Astrocyte (in vitro differentiated cells and primary cell): ENCODE measurements around the gene ANKRD2. TPM values are rescaled to one million over a fixed set of nuclear protein-coding genes. Genes with fewer than 3 reads are reported as not detected.

Experiments
- DNase-seq: peaks from one replicate; pipeline ENCODE4 v3.0.0-alpha.2; 2010; ENCODE audit warnings: low read depth
- FAIRE-seq: peaks from 2 replicates; lab custom pipeline; 2011; peaks lifted over from hg19 to GRCh38; lab: Jason Lieb, UNC
- H2AFZ ChIP-seq: 2 replicates; pipeline ENCODE4 v1.6.0; 2012; ENCODE audit warnings: low read depth, low read length, inconsistent platforms
- H3K27ac ChIP-seq: 2 replicates; pipeline ENCODE4 v1.5.1; 2011; ENCODE audit warnings: low read depth, low read length, inconsistent platforms
- H3K27me3 ChIP-seq: 2 replicates; pipeline ENCODE4 v1.6.0; 2011; ENCODE audit warnings: low read length, inconsistent platforms; ENCODE audit not compliant: insufficient read depth
- H3K36me3 ChIP-seq: 2 replicates; pipeline ENCODE4 v1.5.1; 2011; ENCODE audit warnings: low read length, inconsistent platforms; ENCODE audit not compliant: insufficient read depth
- H3K4me1 ChIP-seq: 2 replicates; pipeline ENCODE4 v1.5.1; 2011; ENCODE audit warnings: low read length, inconsistent platforms; ENCODE audit not compliant: insufficient read depth
- H3K4me2 ChIP-seq: 2 replicates; pipeline ENCODE4 v1.6.0; 2012; ENCODE audit warnings: low read length, inconsistent platforms
- H3K4me3 ChIP-seq: 2 replicates; pipeline ENCODE4 v1.5.1; 2011; ENCODE audit warnings: low read depth, mild to moderate bottlenecking, low read length, inconsistent platforms; ENCODE audit not compliant: insufficient read depth
- H3K79me2 ChIP-seq: 2 replicates; pipeline ENCODE4 v1.6.0; 2012; ENCODE audit warnings: mild to moderate bottlenecking, low read length, inconsistent platforms; ENCODE audit not compliant: insufficient read depth
- H3K9ac ChIP-seq: 2 replicates; pipeline ENCODE4 v1.6.0; 2012; ENCODE audit warnings: mild to moderate bottlenecking, low read length, inconsistent platforms
- H3K9me3 ChIP-seq: 2 replicates; pipeline ENCODE4 v1.5.1; 2012; ENCODE audit warnings: low read depth, mild to moderate bottlenecking, low read length, inconsistent platforms; ENCODE audit not compliant: insufficient read depth
- H4K20me1 ChIP-seq: 2 replicates; pipeline ENCODE4 v1.6.0; 2012; ENCODE audit warnings: low read length, inconsistent platforms; ENCODE audit not compliant: insufficient read depth
- H3K27ac Mint-ChIP-seq: one replicate; pipeline ENCODE4 v1.8.0; 2021; ENCODE audit warnings: mild to moderate bottlenecking, mixed read lengths; ENCODE audit not compliant: unreplicated experiment
- H3K27me3 Mint-ChIP-seq: one replicate; pipeline ENCODE4 v1.8.0; 2021; ENCODE audit warnings: low read depth, mixed read lengths; ENCODE audit not compliant: unreplicated experiment
- H3K36me3 Mint-ChIP-seq: one replicate; pipeline ENCODE4 v1.8.0; 2021; ENCODE audit warnings: low read depth, mixed read lengths; ENCODE audit not compliant: unreplicated experiment
- H3K4me1 Mint-ChIP-seq: one replicate; pipeline ENCODE4 v1.8.0; 2021; ENCODE audit warnings: low read depth, mixed read lengths; ENCODE audit not compliant: unreplicated experiment
- H3K4me3 Mint-ChIP-seq: one replicate; pipeline ENCODE4 v1.8.0; 2021; ENCODE audit warnings: mild to moderate bottlenecking, moderate library complexity, mixed read lengths; ENCODE audit not compliant: unreplicated experiment
- H3K9me3 Mint-ChIP-seq: one replicate; pipeline ENCODE4 v1.8.0; 2021; ENCODE audit warnings: mild to moderate bottlenecking, mixed read lengths; ENCODE audit not compliant: unreplicated experiment
- CTCF ChIP-seq: IDR thresholded peaks from 2 replicates; pipeline ENCODE4 v1.5.1; 2011; ENCODE audit warnings: low read depth, mild to moderate bottlenecking, inconsistent platforms, low read length, moderate library complexity; ENCODE audit not compliant: insufficient read depth
- EZH2 ChIP-seq: IDR thresholded peaks from 2 replicates; pipeline ENCODE4 v1.6.1; 2012; ENCODE audit warnings: mild to moderate bottlenecking, low read length, inconsistent platforms; ENCODE audit not compliant: insufficient read depth
- total RNA-seq: library from RNA; stranded (reverse); gene quantifications from 2 replicates; pipeline ENCODE4 v1.2.1, GENCODE V29; 2021

The ANKRD2 gene
- total RNA-seq, 1 donor from 2014 or later: 0.36 TPM

GRCh38 chr10:97618285-97618684, 45.7 kb downstream of the ANKRD2 start:
- no peak for FAIRE-seq
- Mint-ChIP-seq H3K27ac (no peak overlapping the region), H3K4me1 (no peaks in the 10 kb centered on the region), H3K27me3 (no peaks in the 10 kb centered on the region), H3K4me3 (no peak overlapping the region), H3K9me3 (no peaks in the 10 kb centered on the region), H3K36me3 (peaks cover 7% of the 10 kb centered on the region)
- Histone ChIP-seq H3K4me2 (no peak overlapping the region), H3K4me3 (no peak overlapping the region), H3K9ac (no peak overlapping the region), H2AFZ (no peak overlapping the region), H3K27ac (no peak overlapping the region), H3K9me3 (no peaks in the 10 kb centered on the region), H3K4me1 (no peaks in the 10 kb centered on the region), H3K79me2 (no peaks in the 10 kb centered on the region), H3K36me3 (no peaks in the 10 kb centered on the region), H4K20me1 (no peaks in the 10 kb centered on the region), H3K27me3 (no peaks in the 10 kb centered on the region)
- DNase-seq: no peak
- TF ChIP-seq CTCF (no peak), EZH2 (no peak)

GRCh38 chr10:97618733-97619132, 46.2 kb downstream of the ANKRD2 start:
- Histone ChIP-seq H3K27me3 (no peaks in the 10 kb centered on the region), H4K20me1 (no peaks in the 10 kb centered on the region), H3K4me1 (no peaks in the 10 kb centered on the region), H3K27ac (no peak overlapping the region), H2AFZ (no peak overlapping the region), H3K4me3 (no peak overlapping the region), H3K4me2 (no peak overlapping the region), H3K9ac (no peak overlapping the region), H3K79me2 (no peaks in the 10 kb centered on the region), H3K36me3 (no peaks in the 10 kb centered on the region), H3K9me3 (no peaks in the 10 kb centered on the region)
- no peaks in the 10 kb centered on the region for H3K27me3 Mint-ChIP-seq
- TF ChIP-seq CTCF (no peak), EZH2 (no peak)
- no peak for FAIRE-seq
- H3K4me1 Mint-ChIP-seq: no peaks in the 10 kb centered on the region
- no peak overlapping the region for H3K27ac Mint-ChIP-seq
- no peak for DNase-seq
- peaks cover 7% of the 10 kb centered on the region for H3K36me3 Mint-ChIP-seq
- no peaks in the 10 kb centered on the region for H3K9me3 Mint-ChIP-seq
- no peak overlapping the region for H3K4me3 Mint-ChIP-seq

GRCh38 chr10:97623277-97623676, 50.7 kb downstream of the ANKRD2 start:
- Histone ChIP-seq H3K27ac (no peak overlapping the region), H2AFZ (no peak overlapping the region), H4K20me1 (no peaks in the 10 kb centered on the region), H3K79me2 (no peaks in the 10 kb centered on the region), H3K4me1 (no peaks in the 10 kb centered on the region), H3K27me3 (no peaks in the 10 kb centered on the region), H3K9me3 (no peaks in the 10 kb centered on the region), H3K4me2 (no peak overlapping the region), H3K36me3 (no peaks in the 10 kb centered on the region), H3K4me3 (no peak overlapping the region), H3K9ac (no peak overlapping the region)
- TF ChIP-seq EZH2 (no peak), CTCF (no peak)
- Mint-ChIP-seq H3K36me3 (peaks cover 3% of the 10 kb centered on the region), H3K9me3 (no peaks in the 10 kb centered on the region), H3K4me1 (no peaks in the 10 kb centered on the region), H3K27me3 (no peaks in the 10 kb centered on the region), H3K4me3 (no peak overlapping the region), H3K27ac (no peak overlapping the region)
- no peak for FAIRE-seq
- no peak for DNase-seq
